Measurements from ENCODE around the gene ZBTB37. TPM values are rescaled to one million over a fixed set of nuclear protein-coding genes. Genes with fewer than 3 reads are reported as not detected.

The ZBTB37 gene
- total and polyA plus RNA-seq, 2 of the 4 experiments (the other 2 are of a cell fraction), result 1.0 to 13.1 TPM

GRCh38 chr1:173832748-173833147, 35.4 kb upstream of the ZBTB37 start:
- DNase-seq, result no peak
- H2AFZ ChIP-seq (replicated peaks; ENCODE audit: low read length, poor library complexity), result no peak overlapping the region
- H2AK5ac ChIP-seq (ENCODE audit: low read depth, low read length), result no peak overlapping the region
- no peak overlapping the region for H2AK9ac ChIP-seq (replicated peaks; ENCODE audit: low read depth, low read length, poor library complexity)
- no peak overlapping the region for H3K23ac ChIP-seq (ENCODE audit: low read depth, low read length)
- H3K9me1 ChIP-seq (ENCODE audit: insufficient read depth, low read length), result no peaks in the 10 kb centered on the region
- no peaks in the 10 kb centered on the region for H3K27me3 ChIP-seq (ENCODE audit: control insufficient read depth, insufficient read depth, low read length)
- no peak for ATAC-seq (ENCODE audit: low read depth)
- TF ChIP-seq BHLHE40 (IDR thresholded peaks at IDR 0.05; ENCODE audit: low read depth, low read length) (no peak), CEBPB (IDR thresholded peaks at IDR 0.05; ENCODE audit: low read depth, low read length) (no peak), MAFK (IDR thresholded peaks at IDR 0.05; ENCODE audit: low read depth, low read length) (no peak), MXI1 (IDR thresholded peaks at IDR 0.05; ENCODE audit: borderline replicate concordance, low read depth, low read length) (no peak), RCOR1 (IDR thresholded peaks at IDR 0.05; ENCODE audit: insufficient replicate concordance, low read length) (no peak), CTCF (conservative IDR thresholded peaks at IDR 0.05; ENCODE audit: low read depth, low read length) (no peak), RFX5 (IDR thresholded peaks at IDR 0.05; ENCODE audit: low read depth, low read length) (no peak), RAD21 (IDR thresholded peaks at IDR 0.05; ENCODE audit: low read length) (no peak), POLR2A (IDR thresholded peaks at IDR 0.05; ENCODE audit: low read depth, low read length) (no peak), NFE2L2 (IDR thresholded peaks at IDR 0.05; ENCODE audit: low read depth, low read length) (no peak), FOS (IDR thresholded peaks at IDR 0.05; ENCODE audit: low read depth, low read length) (no peak), MAZ (IDR thresholded peaks at IDR 0.05; ENCODE audit: borderline replicate concordance, low read depth, low read length) (no peak), CHD1 (IDR thresholded peaks at IDR 0.05; ENCODE audit: low read depth, low read length) (no peak), SMC3 (IDR thresholded peaks at IDR 0.05; ENCODE audit: low read depth, low read length) (no peak)
- TF ChIP-seq, protein P1, sequence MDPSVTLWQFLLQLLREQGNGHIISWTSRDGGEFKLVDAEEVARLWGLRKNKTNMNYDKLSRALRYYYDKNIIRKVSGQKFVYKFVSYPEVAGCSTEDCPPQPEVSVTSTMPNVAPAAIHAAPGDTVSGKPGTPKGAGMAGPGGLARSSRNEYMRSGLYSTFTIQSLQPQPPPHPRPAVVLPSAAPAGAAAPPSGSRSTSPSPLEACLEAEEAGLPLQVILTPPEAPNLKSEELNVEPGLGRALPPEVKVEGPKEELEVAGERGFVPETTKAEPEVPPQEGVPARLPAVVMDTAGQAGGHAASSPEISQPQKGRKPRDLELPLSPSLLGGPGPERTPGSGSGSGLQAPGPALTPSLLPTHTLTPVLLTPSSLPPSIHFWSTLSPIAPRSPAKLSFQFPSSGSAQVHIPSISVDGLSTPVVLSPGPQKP (IDR thresholded peaks at IDR 0.05; ENCODE audit: borderline replicate concordance, low read depth, low read length), result no peak
- TF ChIP-seq, protein P2, sequence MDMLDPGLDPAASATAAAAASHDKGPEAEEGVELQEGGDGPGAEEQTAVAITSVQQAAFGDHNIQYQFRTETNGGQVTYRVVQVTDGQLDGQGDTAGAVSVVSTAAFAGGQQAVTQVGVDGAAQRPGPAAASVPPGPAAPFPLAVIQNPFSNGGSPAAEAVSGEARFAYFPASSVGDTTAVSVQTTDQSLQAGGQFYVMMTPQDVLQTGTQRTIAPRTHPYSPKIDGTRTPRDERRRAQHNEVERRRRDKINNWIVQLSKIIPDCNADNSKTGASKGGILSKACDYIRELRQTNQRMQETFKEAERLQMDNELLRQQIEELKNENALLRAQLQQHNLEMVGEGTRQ (IDR thresholded peaks at IDR 0.05; ENCODE audit: low read depth, low read length), result no peak
- H3K14ac ChIP-seq (replicated peaks; ENCODE audit: low read depth, low read length), result no peak overlapping the region
- no peak overlapping the region for H4K91ac ChIP-seq (ENCODE audit: insufficient read depth, low read depth, low read length)
- no CpG with 5 or more reads among the region's 1 CpG for WGBS, 2 experiments (ENCODE audit: extremely low coverage in 2 of 2, insufficient read length in 1 of 2)
- H3K9ac ChIP-seq (ENCODE audit: low read depth, low read length), result no peak overlapping the region
- dilution Hi-C loops (cut with HindIII; ENCODE audit: low sequenced_read_pairs, unreplicated experiment), result no loop called here
- no peak overlapping the region for H2BK15ac ChIP-seq (ENCODE audit: low read depth, low read length)
- ChIA-PET POLR2A (ENCODE audit: unreplicated experiment) (interaction anchor here (1.0 kb wide), 1 partner anchor 9 kb away, joined by 3 read pairs; the partner anchor contains the start of gene DARS2), CTCF (no interaction called here)
- H3K56ac ChIP-seq (ENCODE audit: extremely low read depth, insufficient read depth, low read length), result no peak overlapping the region
- no peak overlapping the region for H3K27ac ChIP-seq (ENCODE audit: insufficient read depth, low read length)
- H3K4me3 ChIP-seq (ENCODE audit: insufficient read depth, low read depth, low read length), result no peak overlapping the region
- H3K18ac ChIP-seq (ENCODE audit: low read depth, low read length), result no peak overlapping the region
- no peak overlapping the region for H4K5ac ChIP-seq (ENCODE audit: low read depth, low read length)
- no peak overlapping the region for H2BK5ac ChIP-seq (ENCODE audit: low read depth, low read length, poor library complexity, severe bottlenecking)
- no peak overlapping the region for H3K4ac ChIP-seq (ENCODE audit: low read depth, low read length)
- in situ Hi-C loops (cut with MboI; ENCODE audit: low sequenced_read_pairs), result no loop called here
- H3K4me2 ChIP-seq (ENCODE audit: low read depth, low read length), result no peak overlapping the region
- no peak overlapping the region for H2BK20ac ChIP-seq (ENCODE audit: low read depth, low read length)
- BruUV-seq (replicated peaks), result no TSS peak
- intact Hi-C loops (cut with micrococcal nuclease), result no loop called here
- H3K36me3 ChIP-seq (ENCODE audit: control insufficient read depth, insufficient read depth, low read length), result peaks cover 21% of the 10 kb centered on the region
- no peak overlapping the region for H2BK120ac ChIP-seq (ENCODE audit: low read depth, low read length)
- H3K79me1 ChIP-seq (ENCODE audit: low read depth in 1 of 2, low read length in 2 of 2), result no peaks in the 10 kb centered on the region
- no peaks in the 10 kb centered on the region for H4K20me1 ChIP-seq (ENCODE audit: insufficient read depth, low read length)
- H3K4me1 ChIP-seq (ENCODE audit: control insufficient read depth, insufficient read depth, low read length), result no peaks in the 10 kb centered on the region
- H3K9me3 ChIP-seq (ENCODE audit: control insufficient read depth, insufficient read depth, low read length), result no peaks in the 10 kb centered on the region
- no peak overlapping the region for H4K8ac ChIP-seq (ENCODE audit: low read depth in 2 of 2, low read length in 2 of 2)

All from IMR-90 (cell line).